LNCAP (cell line): ENCODE data around the gene LRRC25.

Experiments used
- TF ChIP-seq, protein P1 (sequence below): fragments of 450-650 bp; IDR thresholded peaks from 2 replicates; pipeline ENCODE4 v1.5.1; 2017; ENCODE audit warnings: mild to moderate bottlenecking

LRRC25 gene

DNA sequence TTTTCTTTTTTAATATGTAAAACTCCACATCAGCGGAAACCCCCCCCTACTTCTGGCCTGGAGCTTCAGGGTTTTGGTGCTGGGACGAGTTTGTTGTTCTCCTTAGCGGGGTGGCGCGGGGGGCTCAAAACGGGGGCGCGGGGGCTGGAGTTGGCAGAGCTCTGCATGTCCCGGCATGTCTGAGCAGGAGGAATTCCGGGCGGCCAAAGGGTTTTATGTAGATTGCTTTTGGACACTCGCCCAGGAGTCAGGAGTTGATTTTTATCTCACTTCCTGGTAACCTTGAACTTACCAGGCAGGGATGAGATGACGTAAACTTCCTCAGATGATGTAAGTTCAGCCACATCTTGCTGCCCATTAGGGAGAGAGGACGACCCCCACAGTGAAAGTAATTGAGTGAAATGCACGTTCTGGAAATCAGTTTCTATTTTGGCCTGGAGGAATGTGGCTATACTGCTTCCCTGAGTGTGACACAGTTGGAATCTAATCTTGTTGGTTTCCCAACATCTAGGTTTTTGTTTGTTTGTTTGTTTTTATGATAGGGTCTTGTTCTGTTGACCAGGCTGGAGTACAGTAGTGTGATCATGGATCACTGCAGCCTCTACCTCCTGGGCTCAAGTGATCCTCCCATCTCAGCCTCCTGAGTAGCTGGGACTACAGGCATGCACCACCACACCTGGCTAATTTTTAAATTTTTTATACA lies 32.4 kb downstream of the LRRC25 start:
- TF ChIP-seq, protein P1, sequence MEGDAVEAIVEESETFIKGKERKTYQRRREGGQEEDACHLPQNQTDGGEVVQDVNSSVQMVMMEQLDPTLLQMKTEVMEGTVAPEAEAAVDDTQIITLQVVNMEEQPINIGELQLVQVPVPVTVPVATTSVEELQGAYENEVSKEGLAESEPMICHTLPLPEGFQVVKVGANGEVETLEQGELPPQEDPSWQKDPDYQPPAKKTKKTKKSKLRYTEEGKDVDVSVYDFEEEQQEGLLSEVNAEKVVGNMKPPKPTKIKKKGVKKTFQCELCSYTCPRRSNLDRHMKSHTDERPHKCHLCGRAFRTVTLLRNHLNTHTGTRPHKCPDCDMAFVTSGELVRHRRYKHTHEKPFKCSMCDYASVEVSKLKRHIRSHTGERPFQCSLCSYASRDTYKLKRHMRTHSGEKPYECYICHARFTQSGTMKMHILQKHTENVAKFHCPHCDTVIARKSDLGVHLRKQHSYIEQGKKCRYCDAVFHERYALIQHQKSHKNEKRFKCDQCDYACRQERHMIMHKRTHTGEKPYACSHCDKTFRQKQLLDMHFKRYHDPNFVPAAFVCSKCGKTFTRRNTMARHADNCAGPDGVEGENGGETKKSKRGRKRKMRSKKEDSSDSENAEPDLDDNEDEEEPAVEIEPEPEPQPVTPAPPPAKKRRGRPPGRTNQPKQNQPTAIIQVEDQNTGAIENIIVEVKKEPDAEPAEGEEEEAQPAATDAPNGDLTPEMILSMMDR = no peak

- TF ChIP-seq, protein P1 = no peak
These were observed 33.6 kb downstream of the LRRC25 start for GRCh38 chr19:18363787-18364186.

GRCh38 chr19:18362934-18363542 lies 34.4 kb downstream of the LRRC25 start:
- TF ChIP-seq, protein P1 = no peak

- TF ChIP-seq, protein P1 = no peak
These were observed 35.8 kb downstream of the LRRC25 start for GRCh38 chr19:18361646-18362045.

GRCh38 chr19:18357041-18357440 lies 40.4 kb downstream of the LRRC25 start:
- TF ChIP-seq, protein P1 = no peak

GRCh38 chr19:18353378-18354005 lies 43.9 kb downstream of the LRRC25 start:
- TF ChIP-seq, protein P1 = no peak

GRCh38 chr19:18351544-18351943 lies 45.9 kb downstream of the LRRC25 start:
- TF ChIP-seq, protein P1 = no peak
